Measurements from ENCODE around the gene ZHX3.

The ZHX3 gene

GRCh38 chr20:41152108-41152757 is 165.3 kb downstream of the ZHX3 start:
- DNase-seq (ENCODE audit: extremely low read depth, low read depth), result no peak
- TF ChIP-seq, protein P1, sequence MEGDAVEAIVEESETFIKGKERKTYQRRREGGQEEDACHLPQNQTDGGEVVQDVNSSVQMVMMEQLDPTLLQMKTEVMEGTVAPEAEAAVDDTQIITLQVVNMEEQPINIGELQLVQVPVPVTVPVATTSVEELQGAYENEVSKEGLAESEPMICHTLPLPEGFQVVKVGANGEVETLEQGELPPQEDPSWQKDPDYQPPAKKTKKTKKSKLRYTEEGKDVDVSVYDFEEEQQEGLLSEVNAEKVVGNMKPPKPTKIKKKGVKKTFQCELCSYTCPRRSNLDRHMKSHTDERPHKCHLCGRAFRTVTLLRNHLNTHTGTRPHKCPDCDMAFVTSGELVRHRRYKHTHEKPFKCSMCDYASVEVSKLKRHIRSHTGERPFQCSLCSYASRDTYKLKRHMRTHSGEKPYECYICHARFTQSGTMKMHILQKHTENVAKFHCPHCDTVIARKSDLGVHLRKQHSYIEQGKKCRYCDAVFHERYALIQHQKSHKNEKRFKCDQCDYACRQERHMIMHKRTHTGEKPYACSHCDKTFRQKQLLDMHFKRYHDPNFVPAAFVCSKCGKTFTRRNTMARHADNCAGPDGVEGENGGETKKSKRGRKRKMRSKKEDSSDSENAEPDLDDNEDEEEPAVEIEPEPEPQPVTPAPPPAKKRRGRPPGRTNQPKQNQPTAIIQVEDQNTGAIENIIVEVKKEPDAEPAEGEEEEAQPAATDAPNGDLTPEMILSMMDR (IDR thresholded peaks at IDR 0.05; ENCODE audit: low read depth, low read length), result no peak

- DNase-seq (ENCODE audit: extremely low read depth, low read depth), result no peak
These were observed 166.2 kb downstream of the ZHX3 start for GRCh38 chr20:41151134-41151869.

GRCh38 chr20:41150664-41151063 is 166.9 kb downstream of the ZHX3 start:
- TF ChIP-seq, protein P1 (IDR thresholded peaks at IDR 0.05; ENCODE audit: low read depth, low read length), result no peak
- no peak for DNase-seq (ENCODE audit: extremely low read depth, low read depth)

More at GRCh38 chr20:41151134-41151869, 166.2 kb downstream of the ZHX3 start:
- TF ChIP-seq, protein P1 (IDR thresholded peaks at IDR 0.05; ENCODE audit: low read depth, low read length), result no peak

DNA sequence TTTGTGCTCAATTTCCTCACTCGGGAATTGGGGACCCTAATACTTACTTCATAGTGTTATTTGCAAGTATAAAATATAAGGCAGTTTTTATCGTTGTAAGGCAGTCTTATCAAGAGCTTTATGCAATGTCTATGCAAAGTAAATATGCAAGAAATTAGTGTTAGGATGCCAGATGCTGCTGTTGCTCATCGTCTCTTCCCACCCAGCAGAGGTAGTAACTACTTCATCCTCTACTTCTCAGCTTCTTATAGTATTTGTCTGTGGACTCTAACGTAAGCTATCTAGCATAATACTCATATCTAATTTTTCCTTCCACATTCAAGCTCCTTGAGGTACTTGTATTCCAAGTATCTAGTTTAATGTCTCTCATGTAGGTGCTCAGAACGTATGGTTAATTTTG is 168.6 kb downstream of the ZHX3 start:
- no peak for DNase-seq (ENCODE audit: extremely low read depth, low read depth)
- TF ChIP-seq, protein P1 (IDR thresholded peaks at IDR 0.05; ENCODE audit: low read depth, low read length), result no peak

DNA sequence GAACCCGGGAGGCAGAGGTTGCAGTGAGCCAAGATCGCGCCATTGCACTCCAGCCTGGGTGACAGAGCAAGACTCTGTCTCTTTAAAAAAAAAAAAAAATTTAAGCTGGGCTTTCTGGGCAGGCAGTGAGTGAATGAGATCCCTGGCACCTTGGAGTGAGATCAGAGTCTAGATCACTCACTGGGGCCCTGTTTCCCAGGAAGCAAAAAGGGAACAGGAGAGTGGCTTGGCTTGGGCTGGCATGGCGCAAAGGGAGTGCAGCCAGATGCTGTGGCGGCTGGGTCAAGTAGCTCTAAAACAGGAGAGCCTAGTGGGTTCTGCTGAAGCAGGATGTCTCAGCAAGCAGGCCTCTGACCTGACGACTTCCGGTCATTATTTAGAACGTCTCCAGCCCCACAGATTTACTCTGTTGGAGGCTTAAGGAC is 169.8 kb downstream of the ZHX3 start:
- DNase-seq (ENCODE audit: extremely low read depth, low read depth), result no peak
- TF ChIP-seq, protein P1 (IDR thresholded peaks at IDR 0.05; ENCODE audit: low read depth, low read length), result no peak

GRCh38 chr20:41145821-41146620 is 171.5 kb downstream of the ZHX3 start:
- DNase-seq (ENCODE audit: extremely low read depth, low read depth), result no peak
- TF ChIP-seq, protein P1 (IDR thresholded peaks at IDR 0.05; ENCODE audit: low read depth, low read length), result no peak

Data from AG09319 (cell line).